ENCODE measurements around the gene ZFHX3. TPM values are rescaled to one million over a fixed set of nuclear protein-coding genes. Genes with fewer than 3 reads are reported as not detected.

The ZFHX3 gene
- total RNA-seq, 6 experiments from 2014 or later = 14.5 to 25.8 (median 15.8) TPM

DNA sequence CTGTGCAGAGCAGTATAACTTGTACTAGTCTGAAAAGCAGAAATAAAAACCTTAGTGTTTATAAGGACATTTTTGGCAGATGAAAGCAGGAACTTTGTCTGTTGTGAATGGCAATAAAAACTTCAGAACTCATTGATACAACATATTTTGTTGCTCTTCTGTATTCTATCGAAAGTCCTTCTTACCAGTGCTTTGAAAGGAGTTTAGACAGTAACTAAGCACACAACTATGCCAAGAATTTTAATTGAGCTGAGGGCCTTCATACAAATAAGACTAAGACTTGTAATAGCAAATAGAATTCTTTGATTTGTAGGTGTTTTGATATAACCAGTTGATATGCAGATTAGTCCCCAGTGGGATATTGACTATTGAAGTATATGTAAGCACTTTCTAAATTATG is 308.4 kb downstream of the ZFHX3 start:
- Mint-ChIP-seq H3K36me3 (ENCODE audit: low read depth) (peaks cover 8% of the 10 kb centered on the region; the same call in 1 of the 2 replicates), H3K9me3 (peaks cover 7% of the 10 kb centered on the region; the same call in 1 of the 2 replicates), H3K4me3 (peak overlapping the region; percentile 57), H3K27ac (peak overlapping the region; percentile 67), H3K4me1 (ENCODE audit: low read depth) (peaks cover 52% of the 10 kb centered on the region), H3K27me3 (ENCODE audit: insufficient read depth) (no peaks in the 10 kb centered on the region; the same call in 1 of the 2 replicates)
- DNase-seq = peak; percentile 76
- TF ChIP-seq CTCF (IDR thresholded peaks at IDR 0.05) = no peak

DNA sequence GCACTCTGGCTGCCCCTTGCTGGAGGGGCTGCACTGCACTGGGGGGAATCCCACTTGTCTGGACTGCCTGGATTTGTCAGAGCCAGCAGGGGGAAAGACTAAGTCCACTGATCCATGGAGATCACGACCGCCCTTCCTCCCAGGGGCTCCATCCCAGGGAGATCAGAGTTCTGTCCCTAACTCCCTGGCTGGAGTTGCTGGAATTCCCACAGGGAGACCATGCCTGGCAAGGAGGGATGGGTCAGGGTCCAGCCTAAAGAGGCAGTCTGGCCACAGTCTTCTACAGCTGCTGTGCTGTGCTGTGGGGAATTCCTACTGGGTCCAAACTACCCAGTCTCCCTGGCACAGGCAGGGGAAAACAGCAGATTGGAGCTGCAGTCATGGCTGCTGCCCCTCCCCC is 311.9 kb downstream of the ZFHX3 start:
- DNase-seq = no peak
- peaks cover 12% of the 10 kb centered on the region; the same call in 1 of the 2 replicates for H3K9me3 Mint-ChIP-seq
- H3K4me1 Mint-ChIP-seq (ENCODE audit: low read depth) = peaks cover 30% of the 10 kb centered on the region
- H3K36me3 Mint-ChIP-seq (ENCODE audit: low read depth) = peaks cover 23% of the 10 kb centered on the region
- H3K27ac Mint-ChIP-seq = no peak overlapping the region
- no peak for TF ChIP-seq CTCF (IDR thresholded peaks at IDR 0.05)
- H3K27me3 Mint-ChIP-seq (ENCODE audit: insufficient read depth) = no peaks in the 10 kb centered on the region
- no peak overlapping the region for H3K4me3 Mint-ChIP-seq

All from HFFc6 (cell line).